Calu3 (cell line): ENCODE measurements around the gene SLC12A7. TPM values are rescaled to one million over a fixed set of nuclear protein-coding genes. Genes with fewer than 3 reads are reported as not detected.

Experiments
- BruUV-seq: library from RNA; stranded (reverse); fragments of 400-500 nt; replicated peaks from 2 replicates; lab custom pipeline; 2021; lab: Mats Ljungman, UMichigan
- CTCF ChIA-PET: fragments of 300-600 bp; sonication (Branson Sonifier 250); formaldehyde crosslinking; loops from one replicate; lab custom pipeline; 2022; ENCODE audit warnings: antibody characterized with exemption; lab: Charles Lee
- DNase-seq: peaks from one replicate; pipeline ENCODE4 v3.0.0; 2022
- H3K27ac Mint-ChIP-seq: one replicate; pipeline ENCODE4 v1.8.0; 2022; ENCODE audit warnings: mixed read lengths; ENCODE audit not compliant: unreplicated experiment
- H3K27me3 Mint-ChIP-seq: one replicate; pipeline ENCODE4 v1.8.0; 2022; ENCODE audit warnings: mixed read lengths; ENCODE audit not compliant: unreplicated experiment
- H3K36me3 Mint-ChIP-seq: one replicate; pipeline ENCODE4 v1.8.0; 2022; ENCODE audit warnings: mild to moderate bottlenecking, moderate library complexity, mixed read lengths; ENCODE audit not compliant: insufficient read depth, unreplicated experiment
- H3K4me1 Mint-ChIP-seq: one replicate; pipeline ENCODE4 v1.8.0; 2022; ENCODE audit warnings: mild to moderate bottlenecking, low read depth, mixed read lengths; ENCODE audit not compliant: unreplicated experiment
- H3K4me3 Mint-ChIP-seq: one replicate; pipeline ENCODE4 v1.8.0; 2022; ENCODE audit warnings: mild to moderate bottlenecking, low read depth, moderate library complexity, mixed read lengths; ENCODE audit not compliant: unreplicated experiment
- H3K9me3 Mint-ChIP-seq: one replicate; pipeline ENCODE4 v1.8.0; 2022; ENCODE audit warnings: low read depth, mixed read lengths; ENCODE audit not compliant: unreplicated experiment
- intact Hi-C: fragments of 100-400 bp; cut with micrococcal nuclease; formaldehyde crosslinking; loops from one replicate; pipeline ENCODE4 v1.10.0; 2022; ENCODE audit not compliant: unreplicated experiment
- total RNA-seq: library from RNA; stranded (reverse); gene quantifications from 2 replicates; pipeline ENCODE4 v1.2.3, GENCODE V29; 2022
- TF ChIP-seq, protein P1 (sequence below): fragments of 200-600 bp; IDR thresholded peaks from one replicate; pipeline ENCODE4 v1.8.0; 2022; ENCODE audit warnings: antibody characterized with exemption; ENCODE audit not compliant: unreplicated experiment

The SLC12A7 gene
- total RNA-seq, 1 experiment from 2014 or later: 82.3 TPM

DNA sequence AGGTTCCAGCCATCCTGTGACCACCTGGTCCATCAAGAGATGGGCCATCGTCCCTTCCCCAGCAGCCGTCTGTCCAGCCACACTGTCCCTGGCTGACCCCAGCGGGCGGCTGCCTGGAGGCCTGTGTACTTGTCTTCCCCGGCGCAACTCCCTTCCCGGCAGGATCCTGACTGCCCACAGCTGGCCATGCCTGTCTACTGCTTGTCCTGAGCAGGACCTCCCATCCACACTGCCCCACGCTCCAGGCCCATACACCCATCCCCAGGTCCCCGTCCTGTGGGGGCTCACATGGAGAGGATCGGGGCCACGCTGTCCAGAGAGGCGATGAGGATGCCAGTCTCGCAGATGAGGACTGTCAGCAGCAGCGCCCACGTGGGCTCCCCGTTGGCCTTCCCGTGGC lies 35.5 kb downstream of the SLC12A7 start:
- TF ChIP-seq, protein P1, sequence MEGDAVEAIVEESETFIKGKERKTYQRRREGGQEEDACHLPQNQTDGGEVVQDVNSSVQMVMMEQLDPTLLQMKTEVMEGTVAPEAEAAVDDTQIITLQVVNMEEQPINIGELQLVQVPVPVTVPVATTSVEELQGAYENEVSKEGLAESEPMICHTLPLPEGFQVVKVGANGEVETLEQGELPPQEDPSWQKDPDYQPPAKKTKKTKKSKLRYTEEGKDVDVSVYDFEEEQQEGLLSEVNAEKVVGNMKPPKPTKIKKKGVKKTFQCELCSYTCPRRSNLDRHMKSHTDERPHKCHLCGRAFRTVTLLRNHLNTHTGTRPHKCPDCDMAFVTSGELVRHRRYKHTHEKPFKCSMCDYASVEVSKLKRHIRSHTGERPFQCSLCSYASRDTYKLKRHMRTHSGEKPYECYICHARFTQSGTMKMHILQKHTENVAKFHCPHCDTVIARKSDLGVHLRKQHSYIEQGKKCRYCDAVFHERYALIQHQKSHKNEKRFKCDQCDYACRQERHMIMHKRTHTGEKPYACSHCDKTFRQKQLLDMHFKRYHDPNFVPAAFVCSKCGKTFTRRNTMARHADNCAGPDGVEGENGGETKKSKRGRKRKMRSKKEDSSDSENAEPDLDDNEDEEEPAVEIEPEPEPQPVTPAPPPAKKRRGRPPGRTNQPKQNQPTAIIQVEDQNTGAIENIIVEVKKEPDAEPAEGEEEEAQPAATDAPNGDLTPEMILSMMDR: no peak
- H3K9me3 Mint-ChIP-seq: no peaks in the 10 kb centered on the region
- H3K36me3 Mint-ChIP-seq: peaks cover 21% of the 10 kb centered on the region
- H3K27ac Mint-ChIP-seq: no peak overlapping the region
- CTCF ChIA-PET: no interaction called here
- no TSS peak for BruUV-seq
- intact Hi-C loops: no loop called here
- H3K4me3 Mint-ChIP-seq: no peak overlapping the region
- H3K27me3 Mint-ChIP-seq: no peaks in the 10 kb centered on the region
- DNase-seq: no peak
- H3K4me1 Mint-ChIP-seq: no peaks in the 10 kb centered on the region

DNA sequence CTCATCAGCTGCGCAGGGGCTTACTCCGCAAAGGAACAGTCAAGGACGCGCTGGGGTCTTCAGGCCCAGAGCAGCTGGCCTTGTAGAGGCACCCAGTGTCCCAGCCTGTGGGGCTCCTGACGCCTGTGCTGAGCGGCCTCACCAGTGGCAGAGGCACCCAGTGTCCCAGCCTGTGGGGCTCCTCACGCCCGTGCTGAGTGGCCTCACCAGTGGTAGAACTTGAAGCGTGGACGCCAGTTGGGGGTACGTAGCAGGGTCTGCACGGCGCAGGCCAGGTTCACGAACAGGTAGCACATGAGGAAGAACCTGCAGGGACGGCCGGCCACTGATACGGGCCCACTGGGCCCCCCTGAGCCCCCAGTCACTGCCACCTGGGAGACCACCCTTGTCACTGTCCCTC lies 35.9 kb downstream of the SLC12A7 start:
- H3K9me3 Mint-ChIP-seq: no peaks in the 10 kb centered on the region
- no TSS peak for BruUV-seq
- H3K4me1 Mint-ChIP-seq: no peaks in the 10 kb centered on the region
- H3K27me3 Mint-ChIP-seq: no peaks in the 10 kb centered on the region
- H3K4me3 Mint-ChIP-seq: no peak overlapping the region
- H3K36me3 Mint-ChIP-seq: peaks cover 21% of the 10 kb centered on the region
- intact Hi-C loops: no loop called here
- CTCF ChIA-PET: no interaction called here
- TF ChIP-seq, protein P1: no peak
- DNase-seq: no peak
- no peak overlapping the region for H3K27ac Mint-ChIP-seq

DNA sequence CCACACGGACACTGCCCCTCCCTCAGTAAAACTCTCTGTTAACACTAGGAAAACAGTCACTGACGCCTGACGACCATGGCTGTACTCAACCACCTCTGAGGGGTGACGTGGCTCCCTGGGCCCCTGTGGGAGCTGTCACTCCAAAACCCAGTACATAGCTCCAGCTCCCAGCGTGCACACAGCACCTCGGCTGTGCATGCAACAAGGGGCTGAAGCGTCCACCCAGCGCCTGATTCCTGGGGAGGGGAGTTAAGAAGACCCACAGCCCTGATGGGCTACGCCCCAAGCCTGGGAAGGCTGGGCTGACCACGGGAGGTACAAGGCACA lies 36.3 kb downstream of the SLC12A7 start:
- BruUV-seq: no TSS peak
- no peak for DNase-seq
- Mint-ChIP-seq H3K4me1 (no peaks in the 10 kb centered on the region), H3K27me3 (no peaks in the 10 kb centered on the region), H3K9me3 (no peaks in the 10 kb centered on the region), H3K27ac (no peak overlapping the region), H3K36me3 (peaks cover 21% of the 10 kb centered on the region), H3K4me3 (no peak overlapping the region)
- TF ChIP-seq, protein P1: no peak
- CTCF ChIA-PET: no interaction called here
- intact Hi-C loops: no loop called here

DNA sequence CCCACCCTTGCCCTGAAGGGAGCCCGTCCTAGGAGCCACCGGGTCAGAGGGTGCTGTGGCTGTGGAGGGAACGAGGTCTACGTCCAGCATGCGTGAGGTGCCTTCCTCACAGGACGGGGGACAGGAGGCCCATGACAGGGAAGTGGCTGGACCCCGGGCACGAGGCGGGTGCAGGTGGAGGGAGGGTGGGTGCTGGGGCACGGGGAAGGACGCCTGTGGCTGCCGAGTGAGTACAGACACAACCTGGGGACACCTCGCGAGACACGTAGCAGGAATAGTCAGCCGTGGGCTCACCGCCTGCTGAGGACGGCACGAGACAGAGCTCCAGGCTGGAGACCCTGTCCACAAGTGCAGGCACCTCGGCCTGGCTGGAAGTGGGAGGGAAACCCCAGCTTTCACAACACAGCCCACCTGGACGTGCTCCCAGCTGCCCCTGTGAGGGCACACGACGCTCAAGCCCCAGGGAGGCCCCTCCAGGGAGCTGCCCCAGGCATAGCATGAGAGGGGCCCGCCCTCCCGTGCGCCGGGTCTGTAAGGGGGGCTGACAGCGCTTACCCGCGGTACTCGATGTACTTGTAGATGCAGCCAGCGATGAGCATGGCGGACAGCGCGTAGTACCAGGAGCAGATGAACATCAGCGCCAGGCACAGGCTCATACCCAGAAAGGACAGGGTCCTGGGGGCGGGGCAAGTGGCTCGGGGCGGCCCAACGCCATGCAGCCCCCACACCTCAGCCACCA lies 36.9 kb downstream of the SLC12A7 start:
- TF ChIP-seq, protein P1: no peak
- intact Hi-C loops: no loop called here
- H3K4me1 Mint-ChIP-seq: no peaks in the 10 kb centered on the region
- H3K27ac Mint-ChIP-seq: no peak overlapping the region
- no TSS peak for BruUV-seq
- CTCF ChIA-PET: no interaction called here
- H3K27me3 Mint-ChIP-seq: no peaks in the 10 kb centered on the region
- no peak for DNase-seq
- H3K36me3 Mint-ChIP-seq: peaks cover 21% of the 10 kb centered on the region
- H3K9me3 Mint-ChIP-seq: no peaks in the 10 kb centered on the region
- H3K4me3 Mint-ChIP-seq: no peak overlapping the region
